MM.1S (cell line): ENCODE measurements around the gene CDC14A.

ENCODE experiments used
- DNase-seq: peaks from one replicate; pipeline ENCODE4 v3.0.0-alpha.2; 2015
- H2AFZ ChIP-seq: fragments of 300-600 bp; sonication (generic); 2 replicates; pipeline ENCODE4 v1.6.0; 2016; ENCODE audit warnings: antibody characterized with exemption, low read length
- H3F3A ChIP-seq: fragments of 300-600 bp; sonication (generic); 2 replicates; pipeline ENCODE4 v1.6.1; 2016; ENCODE audit warnings: mild to moderate bottlenecking, antibody characterized with exemption, low read length, moderate library complexity, mixed read lengths; ENCODE audit not compliant: insufficient read depth
- H3K27ac ChIP-seq: fragments of 300-600 bp; sonication (generic); 2 replicates; pipeline ENCODE4 v1.5.1; 2016; ENCODE audit warnings: mild to moderate bottlenecking, low read length
- H3K27me3 ChIP-seq: fragments of 300-600 bp; sonication (generic); replicated peaks from 2 replicates; pipeline ENCODE4 v1.6.0; 2016; ENCODE audit warnings: low read length; ENCODE audit not compliant: insufficient read depth
- H3K36me3 ChIP-seq: fragments of 300-600 bp; sonication (generic); replicated peaks from 2 replicates; pipeline ENCODE4 v1.6.1; 2016; ENCODE audit warnings: mild to moderate bottlenecking, low read length, mixed read lengths; ENCODE audit not compliant: insufficient read depth
- H3K4me1 ChIP-seq: fragments of 300-600 bp; sonication (generic); 2 replicates; pipeline ENCODE4 v1.6.1; 2016; ENCODE audit warnings: low read length, mixed read lengths
- H3K4me2 ChIP-seq: fragments of 300-600 bp; sonication (generic); 2 replicates; pipeline ENCODE4 v1.6.0; 2016; ENCODE audit warnings: low read depth, low read length
- H3K4me3 ChIP-seq: fragments of 300-600 bp; sonication (generic); 2 replicates; pipeline ENCODE4 v1.5.1; 2016; ENCODE audit warnings: low read length, mixed read lengths
- H3K79me2 ChIP-seq: fragments of 300-600 bp; sonication (generic); 2 replicates; pipeline ENCODE4 v1.6.1; 2016; ENCODE audit warnings: mixed run types, low read length, mixed read lengths
- H3K9ac ChIP-seq: fragments of 300-600 bp; sonication (generic); 2 replicates; pipeline ENCODE4 v1.6.1; 2016; ENCODE audit warnings: low read length, mixed read lengths
- H3K9me2 ChIP-seq: fragments of 300-600 bp; sonication (generic); replicated peaks from 2 replicates; pipeline ENCODE4 v1.6.1; 2016; ENCODE audit warnings: mild to moderate bottlenecking, low read length, mixed read lengths; ENCODE audit not compliant: insufficient read depth
- H3K9me3 ChIP-seq: fragments of 300-600 bp; sonication (generic); replicated peaks from 2 replicates; pipeline ENCODE4 v1.6.1; 2016; ENCODE audit warnings: mild to moderate bottlenecking, low read length, mixed read lengths; ENCODE audit not compliant: insufficient read depth
- H4K20me1 ChIP-seq: fragments of 300-600 bp; sonication (generic); 2 replicates; pipeline ENCODE4 v1.6.1; 2016; ENCODE audit warnings: mild to moderate bottlenecking, low read length, moderate library complexity, mixed read lengths; ENCODE audit not compliant: insufficient read depth
- CTCF ChIP-seq: fragments of 300-600 bp; sonication (generic); IDR thresholded peaks from 2 replicates; pipeline ENCODE4 v1.5.1; 2016; ENCODE audit warnings: antibody characterized with exemption, low read length, mixed read lengths
- EZH2 ChIP-seq: fragments of 300-600 bp; sonication (generic); optimal IDR thresholded peaks from 2 replicates; pipeline ENCODE3; 2017; ENCODE audit warnings: low read depth, mild to moderate bottlenecking, antibody characterized with exemption, low read length, mixed read lengths
- EZH2phosphoT487 ChIP-seq: fragments of 300-600 bp; sonication (generic); IDR thresholded peaks from 2 replicates; pipeline ENCODE4 v1.6.1; 2018; ENCODE audit warnings: antibody characterized with exemption, low read length

CDC14A gene

GRCh38 chr1:100482748-100483147 lies 130.4 kb downstream of the CDC14A start:
- TF ChIP-seq EZH2phosphoT487 (no peak), CTCF (no peak), EZH2 (no peak)
- Histone ChIP-seq H3K9me2 (no peaks in the 10 kb centered on the region), H3K79me2 (no peaks in the 10 kb centered on the region), H3K9me3 (no peaks in the 10 kb centered on the region), H3K4me2 (no peak overlapping the region), H3K9ac (no peak overlapping the region), H3F3A (no peaks in the 10 kb centered on the region), H3K27me3 (no peaks in the 10 kb centered on the region), H2AFZ (no peak overlapping the region), H3K4me3 (no peak overlapping the region), H3K27ac (no peak overlapping the region), H3K4me1 (no peaks in the 10 kb centered on the region), H4K20me1 (no peaks in the 10 kb centered on the region), H3K36me3 (no peaks in the 10 kb centered on the region)
- no peak for DNase-seq

GRCh38 chr1:100483230-100483629 lies 130.9 kb downstream of the CDC14A start:
- Histone ChIP-seq H3K9me2 (no peaks in the 10 kb centered on the region), H3K27ac (no peak overlapping the region), H3F3A (no peaks in the 10 kb centered on the region), H3K4me2 (no peak overlapping the region), H3K27me3 (no peaks in the 10 kb centered on the region), H3K79me2 (no peaks in the 10 kb centered on the region), H3K9ac (no peak overlapping the region), H4K20me1 (no peaks in the 10 kb centered on the region), H3K9me3 (no peaks in the 10 kb centered on the region), H3K4me1 (no peaks in the 10 kb centered on the region), H3K36me3 (no peaks in the 10 kb centered on the region), H2AFZ (no peak overlapping the region), H3K4me3 (no peak overlapping the region)
- TF ChIP-seq EZH2phosphoT487 (no peak), CTCF (no peak), EZH2 (no peak)
- no peak for DNase-seq

- TF ChIP-seq CTCF = no peak
- no peak for TF ChIP-seq EZH2
- Histone ChIP-seq H3K9ac (no peak overlapping the region), H3K4me3 (no peak overlapping the region), H3K27me3 (no peaks in the 10 kb centered on the region), H3K79me2 (no peaks in the 10 kb centered on the region), H3K9me3 (no peaks in the 10 kb centered on the region), H3K27ac (no peak overlapping the region), H3K4me1 (no peaks in the 10 kb centered on the region), H3K36me3 (no peaks in the 10 kb centered on the region), H4K20me1 (no peaks in the 10 kb centered on the region), H3K4me2 (no peak overlapping the region), H2AFZ (no peak overlapping the region), H3K9me2 (no peaks in the 10 kb centered on the region), H3F3A (no peaks in the 10 kb centered on the region)
- no peak for DNase-seq
Observed at GRCh38 chr1:100485855-100486258, 133.6 kb downstream of the CDC14A start.
